ENCODE data around the gene CUBN.

The CUBN gene

DNA sequence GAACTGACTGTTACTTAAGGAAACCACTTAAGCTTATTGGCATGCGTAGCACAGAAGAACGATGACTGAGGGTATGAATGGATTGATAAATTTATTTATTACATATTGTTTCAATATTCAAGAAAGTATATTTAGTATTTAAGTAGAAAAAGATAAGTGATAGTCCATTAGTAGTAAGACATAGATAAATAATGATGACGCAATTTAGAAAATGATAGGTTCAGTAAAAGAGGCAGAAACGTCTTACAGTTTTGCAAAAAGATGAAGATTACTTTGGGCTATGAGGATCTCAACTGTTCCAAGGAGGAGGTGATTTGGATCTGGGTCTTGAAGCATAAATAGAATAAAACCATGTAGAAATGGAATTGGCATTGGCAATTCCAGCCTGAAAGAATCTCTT is 275.8 kb downstream of the CUBN start:
- Histone ChIP-seq H3K27ac (ENCODE audit: insufficient read depth, low read length, poor library complexity, severe bottlenecking) (no peak overlapping the region), H3K27me3 (replicated peaks; ENCODE audit: control insufficient read depth, insufficient read depth, low read length, poor library complexity, severe bottlenecking) (no peaks in the 10 kb centered on the region), H3K4me1 (ENCODE audit: control insufficient read depth, insufficient read depth, low read length, poor library complexity, severe bottlenecking) (no peaks in the 10 kb centered on the region), H3K9me3 (ENCODE audit: control insufficient read depth, low read length) (no peaks in the 10 kb centered on the region), H3K4me3 (ENCODE audit: insufficient read depth, low read depth, low read length, poor library complexity, severe bottlenecking) (no peak overlapping the region), H3K36me3 (ENCODE audit: control insufficient read depth, insufficient read depth, low read length) (no peaks in the 10 kb centered on the region)
- DNase-seq: no peak

DNA sequence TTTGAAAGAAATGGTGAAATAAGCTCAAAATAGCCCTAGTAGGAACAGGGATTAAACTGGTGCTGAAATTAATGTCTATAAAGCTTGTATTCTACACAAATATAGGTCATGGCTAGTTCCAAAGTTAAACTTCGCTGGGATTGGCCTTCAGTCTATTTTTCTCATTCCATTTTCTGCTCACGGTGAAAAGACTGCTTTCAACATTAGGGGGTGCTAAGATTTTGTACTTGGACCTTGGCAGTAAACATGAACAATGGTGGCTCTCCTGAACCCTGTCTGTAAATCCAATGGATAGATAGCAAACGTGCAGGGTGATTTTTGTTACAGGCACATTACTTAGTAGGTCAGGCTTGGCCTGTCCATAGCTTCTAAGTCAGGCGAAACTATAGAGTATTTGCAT is 276.4 kb downstream of the CUBN start:
- no peak for DNase-seq
- H3K9me3 ChIP-seq (ENCODE audit: control insufficient read depth, low read length): no peaks in the 10 kb centered on the region
- H3K36me3 ChIP-seq (ENCODE audit: control insufficient read depth, insufficient read depth, low read length): no peaks in the 10 kb centered on the region
- H3K4me3 ChIP-seq (ENCODE audit: insufficient read depth, low read depth, low read length, poor library complexity, severe bottlenecking): no peak overlapping the region
- no peaks in the 10 kb centered on the region for H3K4me1 ChIP-seq (ENCODE audit: control insufficient read depth, insufficient read depth, low read length, poor library complexity, severe bottlenecking)
- H3K27ac ChIP-seq (ENCODE audit: insufficient read depth, low read length, poor library complexity, severe bottlenecking): no peak overlapping the region
- no peaks in the 10 kb centered on the region for H3K27me3 ChIP-seq (replicated peaks; ENCODE audit: control insufficient read depth, insufficient read depth, low read length, poor library complexity, severe bottlenecking)

DNA sequence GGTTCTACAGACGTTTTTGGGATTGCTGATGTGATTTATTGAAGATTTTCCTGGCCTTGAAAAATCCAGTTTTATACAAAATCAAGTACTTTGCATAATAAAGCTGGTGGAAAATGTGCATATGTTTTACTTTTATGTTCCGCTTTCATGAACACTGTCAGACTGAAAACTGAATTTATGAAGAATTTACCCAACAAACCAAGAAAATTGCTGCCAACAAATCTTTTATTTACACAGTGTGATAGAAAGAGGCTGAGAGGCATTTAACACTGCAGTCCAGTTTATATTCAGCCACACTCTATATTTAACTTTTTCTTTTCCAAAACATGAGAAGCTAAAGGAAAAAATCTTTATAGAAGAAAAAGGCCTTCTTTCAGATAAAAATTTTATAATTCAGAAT is 277.0 kb downstream of the CUBN start:
- H3K27ac ChIP-seq (ENCODE audit: insufficient read depth, low read length, poor library complexity, severe bottlenecking): no peak overlapping the region
- H3K36me3 ChIP-seq (ENCODE audit: control insufficient read depth, insufficient read depth, low read length): no peaks in the 10 kb centered on the region
- no peak overlapping the region for H3K4me3 ChIP-seq (ENCODE audit: insufficient read depth, low read depth, low read length, poor library complexity, severe bottlenecking)
- no peak for DNase-seq
- no peaks in the 10 kb centered on the region for H3K27me3 ChIP-seq (replicated peaks; ENCODE audit: control insufficient read depth, insufficient read depth, low read length, poor library complexity, severe bottlenecking)
- no peaks in the 10 kb centered on the region for H3K4me1 ChIP-seq (ENCODE audit: control insufficient read depth, insufficient read depth, low read length, poor library complexity, severe bottlenecking)
- no peaks in the 10 kb centered on the region for H3K9me3 ChIP-seq (ENCODE audit: control insufficient read depth, low read length)

DNA sequence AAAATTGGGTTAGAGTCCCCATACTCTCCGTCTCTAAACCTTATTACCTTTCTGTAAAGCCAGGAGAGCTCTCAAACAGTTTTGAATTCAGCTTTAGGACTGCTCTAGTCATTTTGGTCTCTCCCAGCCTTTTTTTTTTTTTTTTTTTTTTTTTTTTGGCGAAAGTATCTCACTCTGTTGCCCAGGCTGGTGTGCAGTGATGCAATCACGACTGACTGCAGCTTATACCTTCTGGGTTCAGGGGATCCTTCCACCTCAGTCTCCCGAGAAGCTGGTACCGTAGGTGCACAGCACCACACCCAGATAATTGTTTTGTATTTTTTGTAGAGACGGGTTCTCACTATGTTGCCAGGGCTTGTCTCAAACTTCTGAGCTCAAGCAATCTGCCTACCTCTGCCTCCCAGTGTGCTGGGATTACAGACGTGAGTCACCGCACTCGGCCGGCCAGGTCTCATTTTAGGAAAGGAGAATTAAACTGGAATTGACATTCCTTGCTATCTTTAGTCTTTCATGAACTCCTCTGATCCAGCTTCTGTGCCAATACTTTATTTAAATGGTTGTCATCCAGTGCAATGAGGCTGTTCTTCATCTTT is 281.0 kb downstream of the CUBN start:
- Histone ChIP-seq H3K27ac (ENCODE audit: insufficient read depth, low read length, poor library complexity, severe bottlenecking) (no peak overlapping the region), H3K9me3 (ENCODE audit: control insufficient read depth, low read length) (no peaks in the 10 kb centered on the region), H3K36me3 (ENCODE audit: control insufficient read depth, insufficient read depth, low read length) (no peaks in the 10 kb centered on the region), H3K4me3 (ENCODE audit: insufficient read depth, low read depth, low read length, poor library complexity, severe bottlenecking) (no peak overlapping the region), H3K4me1 (ENCODE audit: control insufficient read depth, insufficient read depth, low read length, poor library complexity, severe bottlenecking) (no peaks in the 10 kb centered on the region), H3K27me3 (replicated peaks; ENCODE audit: control insufficient read depth, insufficient read depth, low read length, poor library complexity, severe bottlenecking) (no peaks in the 10 kb centered on the region)
- no peak for DNase-seq

GRCh38 chr10:16847644-16848043 is 282.0 kb downstream of the CUBN start:
- Histone ChIP-seq H3K4me1 (ENCODE audit: control insufficient read depth, insufficient read depth, low read length, poor library complexity, severe bottlenecking) (no peaks in the 10 kb centered on the region), H3K9me3 (ENCODE audit: control insufficient read depth, low read length) (no peaks in the 10 kb centered on the region), H3K27me3 (replicated peaks; ENCODE audit: control insufficient read depth, insufficient read depth, low read length, poor library complexity, severe bottlenecking) (no peaks in the 10 kb centered on the region), H3K36me3 (ENCODE audit: control insufficient read depth, insufficient read depth, low read length) (no peaks in the 10 kb centered on the region), H3K4me3 (ENCODE audit: insufficient read depth, low read depth, low read length, poor library complexity, severe bottlenecking) (no peak overlapping the region), H3K27ac (ENCODE audit: insufficient read depth, low read length, poor library complexity, severe bottlenecking) (no peak overlapping the region)
- DNase-seq: no peak

DNA sequence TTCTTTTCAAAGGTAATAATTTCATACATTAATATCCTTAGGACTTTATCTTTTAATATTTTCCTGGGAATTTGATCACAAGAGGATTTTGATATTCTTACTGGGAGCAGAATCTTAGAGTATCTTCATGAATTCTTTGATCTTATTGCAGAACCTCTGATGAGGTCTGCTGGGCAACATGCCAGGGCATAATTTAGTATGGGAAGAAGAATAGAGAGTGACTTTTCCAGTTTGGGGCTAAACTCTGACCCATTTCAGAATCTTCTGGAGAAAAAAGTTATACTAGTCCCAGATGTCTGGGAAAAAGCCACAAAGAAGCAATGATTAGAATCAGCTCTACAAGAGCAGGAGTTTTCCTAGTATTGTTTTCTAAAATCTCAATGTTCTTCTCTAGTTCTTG is 284.4 kb downstream of the CUBN start:
- Histone ChIP-seq H3K36me3 (ENCODE audit: control insufficient read depth, insufficient read depth, low read length) (no peaks in the 10 kb centered on the region), H3K9me3 (ENCODE audit: control insufficient read depth, low read length) (no peaks in the 10 kb centered on the region), H3K27me3 (replicated peaks; ENCODE audit: control insufficient read depth, insufficient read depth, low read length, poor library complexity, severe bottlenecking) (no peaks in the 10 kb centered on the region), H3K4me3 (ENCODE audit: insufficient read depth, low read depth, low read length, poor library complexity, severe bottlenecking) (no peak overlapping the region), H3K4me1 (ENCODE audit: control insufficient read depth, insufficient read depth, low read length, poor library complexity, severe bottlenecking) (no peaks in the 10 kb centered on the region), H3K27ac (ENCODE audit: insufficient read depth, low read length, poor library complexity, severe bottlenecking) (no peak overlapping the region)
- DNase-seq: no peak

DNA sequence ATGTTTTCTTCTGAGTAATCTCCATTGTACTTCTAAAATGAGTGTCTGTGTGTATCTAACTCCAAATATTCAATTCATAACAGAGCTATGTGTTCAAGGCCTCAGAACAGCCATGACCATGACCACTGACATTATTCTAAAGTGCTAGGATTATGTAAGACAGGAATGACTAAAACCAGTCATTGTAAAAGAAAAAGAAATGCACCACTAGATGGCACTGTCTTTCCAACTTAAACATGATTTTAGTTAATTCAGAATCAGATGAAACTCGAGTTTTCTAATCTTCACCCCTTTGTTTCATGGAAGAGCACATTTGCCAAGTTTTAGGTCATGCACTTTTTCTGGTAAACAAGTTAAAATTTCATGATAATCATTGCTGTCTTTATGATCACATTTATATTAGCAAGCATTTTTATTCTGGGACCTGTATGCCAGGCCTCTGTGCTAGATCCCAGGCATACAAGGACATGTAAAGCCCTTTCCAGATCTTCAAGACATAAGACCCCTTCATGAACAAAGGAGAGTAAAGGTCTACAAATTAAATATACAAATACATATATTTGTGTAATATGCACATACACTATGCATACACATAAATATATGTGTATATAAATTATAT is 286.2 kb downstream of the CUBN start:
- no peak overlapping the region for H3K4me3 ChIP-seq (ENCODE audit: insufficient read depth, low read depth, low read length, poor library complexity, severe bottlenecking)
- no peaks in the 10 kb centered on the region for H3K9me3 ChIP-seq (ENCODE audit: control insufficient read depth, low read length)
- H3K27ac ChIP-seq (ENCODE audit: insufficient read depth, low read length, poor library complexity, severe bottlenecking): no peak overlapping the region
- DNase-seq: no peak
- no peaks in the 10 kb centered on the region for H3K4me1 ChIP-seq (ENCODE audit: control insufficient read depth, insufficient read depth, low read length, poor library complexity, severe bottlenecking)
- no peaks in the 10 kb centered on the region for H3K36me3 ChIP-seq (ENCODE audit: control insufficient read depth, insufficient read depth, low read length)
- no peaks in the 10 kb centered on the region for H3K27me3 ChIP-seq (replicated peaks; ENCODE audit: control insufficient read depth, insufficient read depth, low read length, poor library complexity, severe bottlenecking)

DNA sequence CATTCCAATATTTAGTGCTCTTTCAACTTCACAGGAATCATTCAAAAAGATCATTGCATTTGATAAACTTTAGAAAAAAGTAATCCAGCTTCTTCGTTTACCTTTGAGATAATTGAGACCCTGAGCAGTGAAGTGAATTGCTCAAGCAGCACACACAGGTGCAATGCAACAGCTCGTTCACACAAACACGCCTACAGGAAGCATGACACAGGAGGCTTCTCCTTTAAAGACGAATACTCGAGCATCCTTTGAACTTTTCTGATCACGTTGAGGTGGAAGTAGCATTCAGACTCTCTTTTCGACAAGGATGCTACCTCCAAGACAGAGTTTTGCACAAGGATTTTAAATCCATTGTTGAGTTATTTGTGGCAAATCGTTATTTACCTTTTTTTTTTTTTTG is 294.4 kb downstream of the CUBN start:
- DNase-seq: peak in 1 of 3 donors; percentile 9
- H3K36me3 ChIP-seq (ENCODE audit: control insufficient read depth, insufficient read depth, low read length): no peaks in the 10 kb centered on the region
- no peaks in the 10 kb centered on the region for H3K27me3 ChIP-seq (replicated peaks; ENCODE audit: control insufficient read depth, insufficient read depth, low read length, poor library complexity, severe bottlenecking)
- peaks cover 4% of the 10 kb centered on the region for H3K4me1 ChIP-seq (ENCODE audit: control insufficient read depth, insufficient read depth, low read length, poor library complexity, severe bottlenecking)
- peak overlapping the region; percentile 13 for H3K4me3 ChIP-seq (ENCODE audit: insufficient read depth, low read depth, low read length, poor library complexity, severe bottlenecking)
- H3K27ac ChIP-seq (ENCODE audit: insufficient read depth, low read length, poor library complexity, severe bottlenecking): no peak overlapping the region
- no peaks in the 10 kb centered on the region for H3K9me3 ChIP-seq (ENCODE audit: control insufficient read depth, low read length)

GRCh38 chr10:16832351-16833080 is 297.1 kb downstream of the CUBN start:
- no peak overlapping the region for H3K27ac ChIP-seq (ENCODE audit: insufficient read depth, low read length, poor library complexity, severe bottlenecking)
- no peak overlapping the region for H3K4me3 ChIP-seq (ENCODE audit: insufficient read depth, low read depth, low read length, poor library complexity, severe bottlenecking)
- no peak for DNase-seq

GRCh38 chr10:16828701-16829175 is 300.9 kb downstream of the CUBN start:
- Histone ChIP-seq H3K27ac (ENCODE audit: insufficient read depth, low read length, poor library complexity, severe bottlenecking) (no peak overlapping the region), H3K27me3 (replicated peaks; ENCODE audit: control insufficient read depth, insufficient read depth, low read length, poor library complexity, severe bottlenecking) (no peaks in the 10 kb centered on the region), H3K4me3 (ENCODE audit: insufficient read depth, low read depth, low read length, poor library complexity, severe bottlenecking) (no peak overlapping the region), H3K4me1 (ENCODE audit: control insufficient read depth, insufficient read depth, low read length, poor library complexity, severe bottlenecking) (no peaks in the 10 kb centered on the region), H3K36me3 (ENCODE audit: control insufficient read depth, insufficient read depth, low read length) (no peaks in the 10 kb centered on the region), H3K9me3 (ENCODE audit: control insufficient read depth, low read length) (no peaks in the 10 kb centered on the region)
- no peak for DNase-seq

More at GRCh38 chr10:16832351-16833080, 297.1 kb downstream of the CUBN start:
- H3K9me3 ChIP-seq (ENCODE audit: control insufficient read depth, low read length): no peaks in the 10 kb centered on the region
- H3K36me3 ChIP-seq (ENCODE audit: control insufficient read depth, insufficient read depth, low read length): no peaks in the 10 kb centered on the region
- H3K27me3 ChIP-seq (replicated peaks; ENCODE audit: control insufficient read depth, insufficient read depth, low read length, poor library complexity, severe bottlenecking): no peaks in the 10 kb centered on the region
- H3K4me1 ChIP-seq (ENCODE audit: control insufficient read depth, insufficient read depth, low read length, poor library complexity, severe bottlenecking): peaks cover 4% of the 10 kb centered on the region

Data from effector memory CD4-positive, alpha-beta T cell (primary cell).